HG03095 (cell line): ENCODE measurements around the gene REM2.
"Not testable (repeated sequence)": the region's sequence is repeated elsewhere in the genome, so short reads cannot be mapped to it uniquely, and the experiment has no call there.

ENCODE experiments used
- ATAC-seq: cut with Tn5 transposase; IDR thresholded peaks from one replicate; pipeline ENCODE4 v1.9.1; 2021; ENCODE audit warnings: moderate library complexity; ENCODE audit not compliant: unreplicated experiment

The REM2 gene

GRCh38 chr14:22847661-22848341 lies 35.2 kb upstream of the REM2 start:
- ATAC-seq, result no peak

- no peak for ATAC-seq
These were observed 34.5 kb upstream of the REM2 start for GRCh38 chr14:22848351-22849164.

GRCh38 chr14:22849212-22849819 lies 33.7 kb upstream of the REM2 start:
- ATAC-seq, result no peak

GRCh38 chr14:22850944-22851764 lies 31.9 kb upstream of the REM2 start:
- no peak for ATAC-seq

GRCh38 chr14:22852178-22852577 lies 30.8 kb upstream of the REM2 start:
- not testable (repeated sequence) for ATAC-seq

GRCh38 chr14:22852599-22852939 lies 30.5 kb upstream of the REM2 start:
- ATAC-seq, result no peak

GRCh38 chr14:22852940-22853767 lies 29.9 kb upstream of the REM2 start:
- peak; percentile 65 for ATAC-seq

- not testable (repeated sequence) for ATAC-seq
These were observed 28.7 kb upstream of the REM2 start for GRCh38 chr14:22854296-22854695.

- no peak for ATAC-seq
These were observed 27.9 kb upstream of the REM2 start for GRCh38 chr14:22854963-22855724.

GRCh38 chr14:22856428-22856827 lies 26.6 kb upstream of the REM2 start:
- ATAC-seq, result no peak

- not testable (repeated sequence) for ATAC-seq
These were observed 22.6 kb upstream of the REM2 start for GRCh38 chr14:22860377-22860776.

- no peak for ATAC-seq
These were observed 21.4 kb upstream of the REM2 start for GRCh38 chr14:22861651-22862050.

- ATAC-seq, result no peak
These were observed 18.0 kb upstream of the REM2 start for GRCh38 chr14:22864979-22865378.

GRCh38 chr14:22865424-22866405 lies 17.3 kb upstream of the REM2 start:
- no peak for ATAC-seq

GRCh38 chr14:22866874-22867273 lies 16.1 kb upstream of the REM2 start:
- no peak for ATAC-seq

GRCh38 chr14:22870811-22871223 lies 12.2 kb upstream of the REM2 start:
- peak; percentile 46 for ATAC-seq

- peak; percentile 72 for ATAC-seq
These were observed 11.6 kb upstream of the REM2 start, which contains the start of gene LRP10 for GRCh38 chr14:22871224-22872032. Gene LRP10 (plus strand): TSS chr14:22871740. CDS start chr14:22872304, 564 bp downstream.
